ELF-1 (cell line): Measurements from ENCODE around the gene TMEM254.
"Not testable (repeated sequence)": the region's sequence is repeated elsewhere in the genome, so short reads cannot be mapped to it uniquely, and the experiment has no call there.

Source experiments
- DNase-seq: peaks from one replicate; pipeline ENCODE4 v3.0.0-alpha.2; 2016; ENCODE audit warnings: low read depth, low spot score

The TMEM254 gene, protein sequence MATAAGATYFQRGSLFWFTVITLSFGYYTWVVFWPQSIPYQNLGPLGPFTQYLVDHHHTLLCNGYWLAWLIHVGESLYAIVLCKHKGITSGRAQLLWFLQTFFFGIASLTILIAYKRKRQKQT

DNA sequence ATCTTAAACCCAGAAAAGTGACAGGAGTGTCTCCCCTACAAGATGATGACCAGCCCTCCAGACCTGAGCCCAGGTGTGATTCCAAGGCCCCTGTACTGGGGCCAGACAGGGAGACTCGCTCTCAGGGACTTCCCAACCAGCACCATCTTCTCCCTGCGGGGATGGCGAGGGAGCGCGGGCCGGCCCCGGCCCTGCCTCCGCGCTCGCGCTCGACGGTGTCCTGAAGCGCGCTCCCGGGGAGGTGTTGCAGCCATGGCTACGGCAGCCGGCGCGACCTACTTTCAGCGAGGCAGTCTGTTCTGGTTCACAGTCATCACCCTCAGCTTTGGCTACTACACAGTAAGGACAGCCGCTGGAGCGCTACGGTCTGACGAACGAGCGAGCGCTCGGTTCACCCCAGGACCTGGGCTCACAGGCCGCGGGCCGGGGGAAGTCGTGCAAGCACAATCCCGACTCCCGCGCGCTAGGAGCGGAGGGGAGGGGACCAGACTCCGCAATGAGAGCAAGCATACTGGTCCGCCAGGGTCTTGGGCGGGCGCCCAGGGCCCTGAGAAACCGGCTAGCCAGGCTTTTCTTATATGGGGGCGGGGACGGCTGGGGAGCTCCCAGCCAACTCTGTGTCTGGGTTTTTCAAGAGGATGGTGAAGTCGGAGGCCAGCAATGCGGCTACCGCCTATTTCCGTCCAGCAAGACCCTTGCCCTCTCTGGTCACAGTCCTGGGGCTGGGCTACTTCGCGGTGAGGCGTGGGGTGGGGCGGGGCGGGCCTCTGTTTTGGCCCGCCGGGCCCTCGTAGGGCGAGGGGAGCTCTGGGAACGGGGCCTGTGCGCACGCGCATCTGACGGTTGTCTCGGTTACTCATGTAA lies at the start of gene TMEM254:
TSS of gene TMEM254 (plus strand) at position 218 of the 864 bp plus-strand sequence. CDS start at position 253, 35 bp downstream.
- peak; percentile 94 for DNase-seq

DNA sequence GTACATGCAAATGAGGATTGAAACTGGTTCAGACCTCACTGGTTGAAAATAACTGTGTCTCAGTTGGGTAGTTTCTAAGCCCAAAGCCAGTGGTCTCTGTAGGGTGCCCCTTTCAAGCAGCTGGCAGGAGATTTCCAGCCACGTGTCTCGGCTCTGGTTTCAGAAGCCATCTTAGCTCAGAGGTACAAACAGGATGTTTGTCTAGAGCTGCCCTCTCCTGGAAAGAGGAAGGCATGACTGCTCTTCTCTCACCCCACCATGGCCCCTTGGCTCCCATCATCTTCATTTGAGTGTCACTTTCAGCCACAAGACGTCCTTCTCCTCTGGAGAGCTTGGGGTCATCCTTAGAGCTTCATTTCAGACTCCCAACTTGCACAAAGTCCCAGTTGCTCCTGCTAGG lies 49.3 kb upstream of the TMEM254 start:
- peak; percentile 63 for DNase-seq

DNA sequence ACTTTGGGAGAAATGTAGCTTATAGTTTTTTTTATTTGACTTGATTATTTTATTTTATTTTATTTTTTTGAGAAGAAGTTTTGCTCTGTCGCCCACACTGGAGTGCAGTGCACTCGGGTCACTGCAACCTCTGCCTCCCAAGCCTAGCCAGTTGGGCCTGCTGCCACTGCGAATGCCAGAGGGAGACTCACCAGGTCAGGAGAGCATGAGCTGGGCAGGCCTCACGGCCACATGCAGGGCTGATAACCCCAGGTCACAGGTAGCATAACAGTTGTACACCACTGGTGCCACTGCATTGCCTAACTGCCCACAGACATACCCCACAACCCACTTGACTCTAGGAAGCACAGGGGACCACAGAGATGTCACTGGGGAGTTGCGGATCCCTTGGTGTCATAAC lies 48.6 kb upstream of the TMEM254 start:
- not testable (repeated sequence) for DNase-seq

DNA sequence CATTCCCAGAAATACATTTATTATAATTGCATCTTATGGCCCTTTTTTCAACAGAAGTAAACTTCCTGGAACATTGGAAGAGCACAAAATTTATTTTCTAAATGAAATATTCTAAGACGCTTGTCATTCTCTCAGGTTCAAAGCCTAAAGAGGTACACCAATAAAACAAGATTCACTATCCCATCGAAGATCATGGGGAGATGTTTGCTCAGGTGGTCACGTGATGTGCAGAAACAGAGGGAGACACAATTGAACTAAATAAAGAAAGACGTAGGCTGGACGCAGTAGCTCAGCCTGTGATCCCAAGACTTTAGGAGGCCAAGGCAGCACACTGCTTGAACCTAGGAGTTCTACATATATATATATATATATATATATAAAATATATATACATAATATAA lies 46.0 kb upstream of the TMEM254 start:
- DNase-seq = no peak

DNA sequence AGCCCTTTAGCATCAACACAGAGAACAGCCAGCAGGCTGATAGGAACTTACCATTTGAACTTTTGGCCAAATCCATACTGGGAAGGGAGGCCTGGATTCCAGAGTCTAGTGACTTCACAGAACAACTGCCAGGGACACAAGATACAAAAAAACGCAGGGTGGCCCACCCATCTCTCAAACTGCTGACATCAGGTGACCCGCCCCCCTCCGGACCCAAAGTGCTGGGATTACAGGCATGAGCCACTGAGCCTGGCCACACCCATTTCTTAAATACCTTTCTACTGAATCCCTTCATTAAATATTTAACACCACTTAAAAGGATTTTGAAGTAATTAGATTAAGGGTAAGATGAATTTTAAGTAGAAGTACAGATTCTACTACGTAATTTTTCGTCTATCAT lies 43.7 kb upstream of the TMEM254 start:
- peak; percentile 52 for DNase-seq

DNA sequence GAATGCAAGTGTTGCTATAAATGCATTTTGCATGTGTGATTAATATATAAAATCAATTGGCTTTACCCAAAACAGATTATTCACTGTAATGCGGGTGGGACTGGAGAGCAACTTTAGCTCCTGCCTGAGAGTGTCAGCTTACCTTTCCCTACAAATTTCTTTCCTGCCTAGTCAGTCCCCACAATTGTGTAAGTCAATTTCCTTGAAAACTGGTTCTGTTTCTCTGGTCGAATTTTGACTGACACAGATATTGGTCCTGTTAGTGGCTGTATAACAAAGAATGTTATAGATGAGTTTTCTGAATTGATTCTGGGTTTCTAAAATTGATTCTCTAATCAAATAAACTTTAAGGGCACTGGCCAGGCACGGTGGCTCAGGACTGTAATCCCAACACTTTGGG lies 43.0 kb upstream of the TMEM254 start:
- not testable (repeated sequence) for DNase-seq

DNA sequence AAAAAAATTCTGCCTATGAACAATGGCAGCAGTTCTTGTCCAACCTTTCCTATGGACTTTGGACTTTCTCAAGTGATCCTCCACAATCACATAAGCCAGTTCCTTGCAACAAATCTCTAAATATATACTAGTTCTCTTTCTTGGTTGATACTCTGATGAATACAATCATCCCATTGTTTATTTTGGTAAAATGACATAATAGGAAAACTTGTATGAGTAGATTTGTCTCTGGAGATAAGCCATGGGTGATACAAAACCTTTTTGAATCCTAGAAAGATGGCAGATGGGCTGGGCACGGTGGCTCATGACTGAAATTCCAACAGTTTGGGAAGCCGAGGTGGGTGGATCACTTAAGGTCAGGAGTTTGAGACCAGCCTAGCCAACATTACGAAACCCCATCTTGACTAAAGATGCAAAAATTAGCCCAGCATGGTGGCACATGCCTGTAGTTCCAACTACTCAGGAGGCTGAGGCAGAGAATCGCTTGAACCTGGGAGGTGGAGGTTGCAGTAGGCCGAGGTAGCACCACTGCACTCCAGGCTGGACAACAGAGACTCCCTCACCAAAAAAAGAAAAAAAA lies 41.5 kb upstream of the TMEM254 start:
- not testable (repeated sequence) for DNase-seq

DNA sequence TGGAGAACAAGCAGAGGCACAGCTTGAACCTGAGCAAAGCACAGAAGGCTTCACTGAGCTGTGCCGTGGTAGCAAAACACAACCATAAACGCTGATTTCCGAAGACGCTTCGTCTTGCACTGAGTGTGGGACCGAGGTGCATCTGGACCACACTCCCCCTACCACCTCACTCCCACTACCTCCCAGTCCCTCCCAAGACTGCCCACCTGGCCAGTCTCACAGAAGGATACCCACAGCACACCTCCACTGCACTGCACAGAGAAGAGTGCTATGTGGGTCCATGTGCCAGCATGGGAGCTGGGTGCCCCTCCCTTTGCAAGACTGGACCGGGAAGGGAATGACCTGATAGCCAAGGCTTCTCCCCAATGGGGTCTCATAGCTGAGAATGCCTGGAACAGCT lies 40.2 kb upstream of the TMEM254 start:
- not testable (repeated sequence) for DNase-seq

DNA sequence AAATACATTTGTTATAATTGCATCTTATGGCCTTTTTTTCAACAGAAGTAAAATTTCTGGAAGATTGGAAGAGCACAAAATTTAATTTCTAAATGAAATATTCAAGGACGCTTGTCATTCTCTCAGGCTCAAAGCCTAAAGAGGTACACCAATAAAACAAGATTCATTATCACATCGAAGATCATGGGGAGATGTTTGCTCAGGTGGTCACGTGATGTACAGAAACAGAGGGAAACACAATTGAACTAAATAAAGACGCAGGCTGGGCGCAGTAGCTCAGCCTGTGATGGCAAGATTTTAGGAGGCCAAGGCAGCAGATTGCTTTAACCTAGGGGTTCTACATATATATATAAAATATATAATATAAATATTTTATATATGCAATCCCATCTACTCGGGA lies 37.3 kb upstream of the TMEM254 start:
- no peak for DNase-seq

DNA sequence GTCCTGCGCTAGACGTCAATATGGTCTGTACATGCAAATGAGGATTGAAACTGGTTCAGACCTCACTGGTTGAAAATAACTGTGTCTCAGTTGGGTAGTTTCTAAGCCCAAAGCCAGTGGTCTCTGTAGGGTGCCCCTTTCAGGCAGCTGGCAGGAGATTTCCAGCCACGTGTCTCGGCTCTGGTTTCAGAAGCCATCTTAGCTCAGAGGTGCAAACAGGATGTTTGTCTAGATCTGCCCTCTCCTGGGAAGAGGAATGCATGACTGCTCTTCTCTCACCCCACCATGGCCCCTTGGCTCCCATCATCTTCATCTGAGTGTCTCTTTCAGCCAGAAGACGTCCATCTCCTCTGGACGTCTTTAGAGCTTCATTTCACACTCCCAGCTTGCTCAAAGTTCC lies 33.5 kb upstream of the TMEM254 start:
- DNase-seq = peak; percentile 50

DNA sequence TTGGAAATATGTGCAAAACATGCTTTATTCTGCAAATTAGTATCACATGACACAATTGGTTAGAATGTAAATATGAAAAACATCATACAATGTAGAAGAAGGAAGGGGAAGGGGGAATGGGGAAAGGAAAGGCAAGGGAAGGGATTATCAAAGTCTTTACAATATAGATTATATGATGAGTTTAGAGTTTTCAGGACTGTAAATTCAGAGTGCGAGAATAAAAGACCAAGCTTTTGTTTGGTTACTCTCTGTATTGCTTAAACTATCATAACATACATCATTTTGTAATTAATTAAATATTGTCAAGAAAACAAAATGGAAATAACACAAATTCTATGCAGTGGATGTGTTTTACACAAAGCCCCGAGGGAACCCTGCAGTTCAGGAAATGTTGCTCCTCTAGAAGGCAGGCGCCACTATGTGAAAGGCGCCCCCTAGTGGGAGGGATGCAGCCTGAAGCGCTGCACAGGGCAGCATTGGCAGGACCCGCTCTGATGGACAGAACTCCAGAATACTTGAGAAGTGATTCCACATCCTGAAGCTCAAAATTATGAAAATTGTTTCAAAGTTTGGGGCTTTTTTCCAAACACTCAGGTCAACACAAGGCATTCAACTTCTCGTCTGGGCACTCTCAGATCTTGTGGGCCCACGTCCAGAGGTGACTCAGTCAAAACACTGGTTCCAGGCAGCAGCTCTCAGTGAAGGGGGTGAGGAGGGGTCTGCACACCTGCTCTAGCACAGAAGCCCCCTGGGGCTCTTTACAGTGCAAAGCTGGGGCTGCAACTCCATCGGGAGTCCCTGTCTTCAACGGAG lies 31.6 kb upstream of the TMEM254 start:
- peak; percentile 82 for DNase-seq

DNA sequence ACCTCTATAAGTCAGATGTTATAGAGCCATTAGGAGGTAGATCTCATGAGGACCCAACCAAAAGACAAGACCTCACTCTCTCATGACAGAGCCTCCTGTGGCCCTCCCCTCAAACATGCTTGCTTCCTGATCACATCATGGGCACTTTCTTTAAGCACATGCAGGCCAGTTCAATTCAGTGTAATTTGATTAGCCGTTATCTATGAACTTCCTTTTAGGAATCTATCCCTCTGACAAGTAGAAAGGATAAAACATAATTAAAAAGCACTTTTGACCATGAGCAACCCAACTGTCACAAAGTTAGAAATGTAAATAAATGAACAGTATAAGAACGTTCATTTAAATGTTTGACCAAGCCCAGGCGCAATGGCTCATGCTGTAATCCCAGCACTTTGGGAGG lies 27.7 kb upstream of the TMEM254 start:
- DNase-seq = no peak

DNA sequence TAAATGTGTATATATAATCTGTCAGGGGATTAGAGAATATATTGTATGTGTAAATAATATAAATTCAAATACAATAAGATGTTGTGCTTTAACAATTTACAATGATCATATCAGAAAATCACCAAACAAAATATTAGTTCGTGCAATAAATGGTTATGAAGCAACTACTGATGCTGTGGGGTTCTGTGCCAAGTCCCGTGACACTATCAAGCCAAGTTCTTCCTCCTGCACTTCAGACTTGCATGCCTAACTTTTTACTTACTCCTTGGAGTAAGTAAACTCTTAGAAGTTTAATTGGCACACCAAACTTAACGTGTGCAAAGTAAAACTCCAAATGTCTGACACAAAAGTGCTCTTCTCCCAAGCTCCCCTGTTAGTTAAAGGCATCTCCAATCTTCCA lies 26.5 kb upstream of the TMEM254 start:
- no peak for DNase-seq

DNA sequence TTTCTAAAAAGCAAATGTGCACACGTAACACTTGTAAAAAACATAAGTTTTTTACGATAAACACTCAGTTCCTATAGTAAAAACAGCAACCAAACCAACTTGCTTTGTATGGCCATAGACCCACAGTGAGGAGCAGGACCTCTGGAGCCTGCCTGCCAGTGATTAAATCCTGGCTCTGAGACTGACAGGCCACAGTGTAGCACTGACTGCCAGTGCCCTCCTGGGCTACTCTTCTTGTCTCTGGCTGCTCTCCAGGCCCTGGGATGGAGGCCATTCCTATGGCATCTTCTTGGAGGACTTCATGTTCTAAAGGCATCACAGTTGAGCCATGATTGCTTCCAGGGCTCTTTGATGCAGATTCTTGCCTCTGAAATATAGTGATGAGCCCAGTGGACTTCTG lies 22.7 kb upstream of the TMEM254 start:
- DNase-seq = no peak

DNA sequence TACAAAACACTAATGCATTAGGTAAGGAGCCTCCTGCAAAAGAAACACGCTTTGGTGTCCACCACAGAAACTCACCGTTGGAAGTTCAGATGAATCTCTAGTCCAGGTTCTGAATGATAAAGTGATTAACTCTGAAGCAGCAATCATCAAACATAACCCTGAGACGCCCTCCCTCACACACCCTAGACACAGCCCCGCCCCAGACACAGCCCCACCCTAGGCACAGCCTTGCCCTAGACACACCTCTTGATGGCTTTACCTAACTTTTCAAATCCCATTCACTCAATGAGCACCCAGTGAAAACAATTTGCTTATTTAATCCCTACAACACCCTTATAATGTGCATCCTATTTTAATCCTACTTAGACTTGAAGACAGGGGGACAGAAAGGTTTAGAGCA lies 21.3 kb upstream of the TMEM254 start:
- DNase-seq = no peak

DNA sequence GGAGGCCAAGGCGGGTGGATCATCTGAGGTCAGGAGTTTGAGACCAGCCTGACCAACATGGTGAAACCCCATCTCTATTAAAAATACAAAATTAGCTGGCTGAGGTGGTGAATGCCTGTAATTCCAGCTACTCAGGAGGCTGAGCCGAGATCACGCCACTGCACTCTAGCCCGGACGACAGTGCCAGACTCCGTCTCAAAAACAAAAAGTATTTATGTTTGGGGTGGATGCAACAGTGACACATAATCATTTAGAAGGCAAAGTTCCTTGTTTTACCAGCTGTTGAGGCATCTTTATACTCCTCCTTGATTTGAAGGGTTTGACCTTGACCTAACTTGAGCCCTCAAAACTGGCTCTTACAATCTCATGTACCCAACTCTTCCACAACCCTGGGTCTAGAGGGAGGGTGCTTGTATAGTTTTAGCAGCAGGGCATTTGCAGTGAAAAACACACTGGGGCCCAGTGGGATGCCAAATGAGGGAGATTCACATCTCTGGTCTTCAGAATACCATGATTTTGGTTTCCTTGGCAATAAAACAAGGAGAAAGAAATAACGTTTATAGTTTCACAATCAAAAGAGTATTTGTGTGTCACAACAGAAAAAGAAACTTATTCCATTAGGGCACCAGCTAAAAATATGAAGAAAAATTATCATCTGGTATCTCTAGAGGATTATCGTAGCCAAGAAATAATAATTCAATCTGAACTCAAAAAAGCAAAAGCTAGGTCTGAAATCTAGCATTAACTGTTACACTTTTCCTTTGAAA lies 14.2 kb upstream of the TMEM254 start:
- DNase-seq = no peak

DNA sequence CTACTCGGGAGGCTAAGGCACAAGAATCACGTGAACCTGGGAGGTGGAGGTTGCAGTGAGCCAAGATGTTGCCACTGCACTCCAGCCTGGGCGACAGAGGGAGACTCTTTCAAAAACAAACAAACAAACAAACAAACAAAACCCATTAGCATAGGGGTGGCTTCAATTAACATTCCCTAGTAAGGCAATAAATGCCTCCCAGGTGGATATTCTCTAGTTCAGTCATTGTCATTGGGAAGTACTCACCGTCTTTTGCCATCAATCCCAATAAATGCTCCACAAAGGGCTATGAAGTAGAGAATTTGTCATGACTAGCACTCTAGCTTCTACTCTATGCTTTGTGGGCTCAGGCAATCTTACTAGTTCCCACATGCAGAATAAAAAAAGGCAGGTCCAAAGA lies 11.7 kb upstream of the TMEM254 start:
- DNase-seq = no peak

DNA sequence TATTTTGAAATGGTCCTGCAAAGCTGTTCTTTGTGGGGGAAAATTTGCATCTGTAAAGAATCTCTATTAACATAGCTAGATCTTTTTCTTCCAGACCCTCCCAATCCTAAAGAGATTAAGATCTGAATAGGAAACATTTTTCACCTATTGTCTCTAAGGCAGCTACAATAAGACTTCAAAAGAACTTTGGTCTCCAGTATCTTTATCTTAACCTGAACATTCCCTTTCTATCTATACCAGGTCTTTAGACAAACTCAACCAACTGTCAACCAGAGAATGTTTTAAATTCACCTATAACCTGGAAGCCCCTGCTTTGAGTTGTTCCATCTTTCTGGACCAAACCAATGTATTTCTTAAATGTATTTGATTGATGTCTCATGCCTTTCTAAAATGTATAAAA lies 10.6 kb upstream of the TMEM254 start:
- not testable (repeated sequence) for DNase-seq

DNA sequence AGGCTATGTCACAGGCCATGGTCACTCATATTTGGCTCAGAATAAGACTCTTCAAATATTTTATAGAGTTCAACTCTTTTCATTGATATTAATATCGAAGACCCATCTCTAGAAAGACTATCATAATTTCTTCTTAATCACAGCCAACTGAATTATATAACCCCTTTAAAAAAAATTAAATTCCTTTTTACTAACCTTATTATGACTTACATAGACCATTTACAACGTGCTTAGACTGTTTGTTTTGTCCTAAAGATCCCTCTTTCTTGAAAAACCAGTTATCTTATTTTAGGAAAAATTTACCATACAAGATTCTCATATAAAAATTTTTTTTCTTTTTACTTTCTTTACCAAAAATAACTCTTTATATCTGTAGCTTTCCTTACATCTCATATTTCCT lies 10.2 kb upstream of the TMEM254 start:
- DNase-seq = no peak

DNA sequence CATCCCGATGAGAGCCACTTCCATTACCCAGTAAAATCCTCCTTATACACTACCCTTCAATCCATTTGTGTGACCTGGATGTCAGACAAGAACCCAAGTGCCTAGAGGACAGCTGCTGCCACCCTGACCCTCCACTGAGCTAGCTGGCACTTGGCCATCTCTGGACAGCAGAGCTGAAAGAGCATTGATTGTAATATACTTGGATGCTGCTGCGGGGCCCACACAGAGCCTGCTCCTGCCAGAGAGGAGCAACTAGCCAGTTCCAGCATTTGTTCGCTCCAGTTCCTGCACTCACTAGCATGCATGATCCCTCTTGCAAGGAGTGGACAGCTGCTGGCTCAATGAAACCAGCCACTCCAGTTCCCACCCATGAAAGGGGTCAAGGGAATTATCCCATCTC lies 8.4 kb upstream of the TMEM254 start:
- no peak for DNase-seq

DNA sequence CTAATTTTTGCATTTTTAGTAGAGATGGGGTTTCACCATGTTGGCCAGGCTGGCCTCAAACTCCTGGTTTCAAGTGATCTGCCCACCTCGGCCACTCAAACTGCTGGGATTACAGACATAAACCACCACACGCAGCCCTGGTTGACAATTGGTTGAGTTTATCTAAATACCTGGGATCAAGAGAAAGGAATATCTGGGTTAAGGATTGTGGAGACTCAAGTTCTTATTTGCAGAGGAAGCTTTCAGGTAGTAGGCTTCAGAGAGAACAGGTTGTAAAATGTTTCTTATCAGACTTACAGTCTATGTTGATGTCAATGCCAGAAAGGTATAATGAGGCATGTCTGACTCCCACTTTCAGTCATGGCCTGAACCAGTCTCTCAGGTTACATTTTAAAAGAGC lies 5.9 kb upstream of the TMEM254 start:
- no peak for DNase-seq
